ENCODE data around the gene SULT1A4.
"Not testable (repeated sequence)": the region's sequence is repeated elsewhere in the genome, so short reads cannot be mapped to it uniquely, and the experiment has no call there.

The SULT1A4 gene

DNA sequence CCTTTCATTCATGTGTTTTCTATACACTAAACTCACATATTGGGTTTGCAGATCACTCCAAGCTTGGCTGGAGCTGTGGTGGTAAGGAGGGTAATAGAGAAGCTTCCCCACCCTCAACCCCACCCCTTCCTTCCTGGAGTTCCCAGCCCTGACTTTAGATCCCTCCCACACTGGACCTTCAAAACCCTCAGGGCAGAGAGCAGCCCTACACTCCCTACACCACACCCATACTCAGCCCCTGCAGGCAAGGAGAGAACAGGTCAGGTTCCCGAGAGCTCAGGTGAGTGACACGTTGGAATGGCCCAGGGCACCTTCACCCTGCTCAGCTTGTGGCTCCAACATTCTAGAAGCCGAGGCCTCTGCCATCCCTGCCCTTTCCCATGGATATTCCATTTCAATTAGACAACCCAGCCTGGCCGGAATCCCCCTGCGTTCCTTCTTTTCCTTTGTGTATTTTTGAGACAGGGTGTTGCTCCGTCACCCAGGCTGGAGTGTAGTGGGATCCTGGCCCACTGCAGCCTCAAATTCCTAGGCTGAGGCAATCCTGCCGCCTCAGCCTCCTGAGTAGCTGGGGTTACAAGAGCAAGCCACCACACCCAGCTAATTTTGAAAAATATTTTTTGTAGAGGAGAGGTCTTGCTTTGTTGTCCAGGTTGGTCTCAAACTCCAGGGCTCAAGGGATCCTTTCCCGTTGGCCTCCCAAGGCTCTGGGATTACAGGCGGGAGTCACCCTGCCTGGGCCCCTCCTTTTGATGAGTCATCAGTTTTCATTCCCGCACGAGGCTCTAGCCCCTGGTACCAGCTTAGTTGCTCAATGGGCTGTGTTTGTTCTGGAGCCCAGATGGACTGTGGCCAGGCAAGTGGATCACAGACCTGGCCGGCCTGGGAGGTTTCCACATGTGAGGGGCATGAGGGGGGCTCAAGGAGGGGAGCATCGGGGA is at the start of gene SULT1A4:
Gene SULT1A4 (plus strand): TSS at position 208 of the 941 bp plus-strand sequence. CDS start 1,473 bp downstream, outside the sequence.
- not testable (repeated sequence) for DNase-seq

DNA sequence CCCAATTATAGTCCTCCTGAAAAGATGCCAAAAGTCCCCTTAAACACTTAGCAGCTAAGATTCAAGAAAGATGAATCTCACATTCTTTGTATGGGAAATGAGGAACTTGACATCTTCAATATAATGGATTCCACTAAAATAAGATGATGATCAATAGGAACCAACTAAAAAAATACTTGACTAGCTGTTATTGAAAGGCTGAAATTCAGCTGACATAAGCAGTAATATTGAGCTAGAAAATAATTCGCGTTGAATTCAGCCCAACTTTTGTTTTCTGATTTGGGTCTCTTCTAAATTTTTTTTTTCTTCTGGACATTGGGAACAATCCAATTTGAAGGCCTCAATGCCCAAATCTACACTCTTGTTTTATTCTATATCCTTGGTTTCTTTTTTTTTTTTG is 36.1 kb upstream of the SULT1A4 start:
- not testable (repeated sequence) for DNase-seq

DNA sequence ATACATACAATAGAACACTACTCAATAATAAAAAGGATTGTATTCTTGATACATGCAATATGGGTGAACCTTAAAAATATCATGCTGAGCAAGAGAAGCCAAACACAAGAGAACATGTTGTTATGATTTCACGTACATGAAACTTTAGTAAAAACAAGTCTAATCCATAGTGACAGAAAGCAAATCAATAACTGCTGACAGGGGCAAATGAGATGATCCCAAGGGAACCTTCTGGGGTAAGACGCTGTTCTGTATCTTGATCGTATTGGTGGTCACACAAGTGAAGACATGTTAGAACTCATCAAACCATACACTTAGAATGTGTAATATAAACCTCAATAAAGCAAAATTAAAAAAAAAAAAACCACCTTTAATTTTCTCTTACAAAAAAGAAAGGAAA is 34.3 kb upstream of the SULT1A4 start:
- not testable (repeated sequence) for DNase-seq

DNA sequence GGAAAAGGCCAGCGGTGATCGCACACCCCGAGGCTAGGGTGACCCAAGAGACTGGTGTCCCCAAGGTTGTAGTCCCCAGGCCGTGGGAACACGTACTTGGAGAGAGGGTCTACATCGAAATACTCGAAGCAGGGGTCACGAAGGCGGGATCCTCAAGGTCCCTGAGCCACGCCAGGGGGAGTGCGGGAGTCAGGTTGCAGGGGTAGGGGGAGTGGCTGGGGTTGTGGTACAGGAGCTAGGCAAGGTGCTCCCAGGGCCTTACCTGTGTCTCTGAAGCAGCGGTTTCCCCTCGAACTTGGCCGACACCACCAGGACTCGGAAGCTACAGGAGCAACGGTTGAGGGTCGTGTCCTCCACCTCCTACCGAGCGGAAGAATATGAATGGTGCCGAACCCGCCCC is 6.0 kb upstream of the SULT1A4 start:
- not testable (repeated sequence) for DNase-seq

DNA sequence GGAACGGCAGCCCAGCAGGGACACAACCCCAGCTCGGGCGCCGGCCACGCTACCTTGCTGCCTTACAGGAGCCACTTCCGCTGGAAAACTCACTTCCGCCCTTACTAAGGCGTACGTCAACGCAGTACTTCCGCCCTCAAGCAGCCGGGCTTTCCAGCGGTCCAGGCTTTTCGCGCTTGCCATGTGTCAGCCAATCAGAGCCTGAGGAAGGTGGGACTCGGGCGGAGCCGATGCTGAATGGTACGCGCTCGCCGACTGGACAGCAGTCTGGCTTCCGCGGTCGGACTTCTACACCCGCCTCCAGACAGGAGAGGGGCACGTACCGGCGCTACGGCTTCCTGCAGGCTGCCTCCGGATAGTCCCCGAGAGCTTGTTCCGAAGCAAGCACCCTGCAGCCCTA is 5.4 kb upstream of the SULT1A4 start, which contains the start of the genes BOLA2 and SLX1B:
Gene BOLA2 (minus strand): TSS at position 83 of the 400 bp plus-strand sequence. CDS start 98 bp downstream, outside the sequence.
Gene SLX1B (plus strand): TSS at position 265 of the 400 bp plus-strand sequence.
- not testable (repeated sequence) for DNase-seq

DNA sequence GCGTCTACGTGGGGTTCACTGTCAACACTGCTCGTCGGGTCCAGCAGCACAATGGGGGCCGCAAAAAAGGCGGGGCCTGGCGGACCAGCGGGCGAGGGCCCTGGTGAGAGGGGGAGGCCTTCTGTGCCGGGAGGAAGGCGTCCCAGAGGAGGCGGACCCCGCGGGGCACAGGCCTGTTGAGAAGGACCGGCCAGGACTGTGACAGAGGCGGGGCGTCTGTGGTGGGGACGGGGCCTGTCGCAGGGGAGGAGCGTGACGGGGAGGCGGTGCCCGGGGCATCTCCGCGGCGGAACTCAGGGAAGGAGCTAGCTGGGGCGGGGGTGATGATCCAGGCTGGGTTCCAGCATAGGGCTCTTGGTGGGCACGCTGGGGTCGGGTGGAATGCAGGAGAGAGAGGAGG is 4.9 kb upstream of the SULT1A4 start:
- not testable (repeated sequence) for DNase-seq

DNA sequence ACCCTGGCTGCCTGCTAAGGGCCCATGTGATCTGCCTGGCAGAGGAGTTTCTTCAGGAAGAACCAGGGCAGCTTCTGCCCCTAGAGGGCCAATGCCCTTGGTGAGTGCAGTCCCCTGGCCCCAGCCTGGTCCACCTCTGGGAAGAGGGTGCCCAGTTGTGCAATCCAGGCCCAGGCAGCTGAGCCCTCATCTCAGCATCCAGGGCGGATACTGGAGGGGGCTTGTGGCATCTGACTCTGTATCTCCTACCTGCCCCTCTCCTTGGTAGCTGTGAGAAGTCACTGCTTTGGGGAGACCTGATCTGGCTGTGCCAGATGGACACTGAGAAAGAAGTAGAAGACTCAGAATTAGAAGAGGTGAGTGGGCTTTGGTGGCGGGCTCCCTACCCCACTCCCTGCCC is 2.1 kb upstream of the SULT1A4 start:
- not testable (repeated sequence) for DNase-seq

DNA sequence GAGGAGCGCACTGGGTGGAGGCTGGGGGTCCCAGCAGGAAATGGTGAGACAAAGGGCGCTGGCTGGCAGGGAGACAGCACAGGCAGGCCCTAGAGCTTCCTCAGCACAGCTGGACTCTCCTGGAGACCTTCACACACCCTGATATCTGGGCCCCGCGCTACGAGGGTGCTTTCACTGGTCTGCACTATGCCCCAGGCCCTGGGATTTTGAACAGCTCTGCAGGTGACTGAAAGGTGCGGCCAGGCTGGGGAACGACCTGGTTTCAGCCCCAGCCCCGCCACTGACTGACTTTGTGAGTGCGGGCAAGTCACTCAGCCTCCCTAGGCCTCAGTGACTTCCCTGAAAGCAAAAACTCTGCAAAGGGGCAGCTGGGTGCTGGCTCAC is 926 bp downstream of the SULT1A4 start:
- not testable (repeated sequence) for DNase-seq

DNA sequence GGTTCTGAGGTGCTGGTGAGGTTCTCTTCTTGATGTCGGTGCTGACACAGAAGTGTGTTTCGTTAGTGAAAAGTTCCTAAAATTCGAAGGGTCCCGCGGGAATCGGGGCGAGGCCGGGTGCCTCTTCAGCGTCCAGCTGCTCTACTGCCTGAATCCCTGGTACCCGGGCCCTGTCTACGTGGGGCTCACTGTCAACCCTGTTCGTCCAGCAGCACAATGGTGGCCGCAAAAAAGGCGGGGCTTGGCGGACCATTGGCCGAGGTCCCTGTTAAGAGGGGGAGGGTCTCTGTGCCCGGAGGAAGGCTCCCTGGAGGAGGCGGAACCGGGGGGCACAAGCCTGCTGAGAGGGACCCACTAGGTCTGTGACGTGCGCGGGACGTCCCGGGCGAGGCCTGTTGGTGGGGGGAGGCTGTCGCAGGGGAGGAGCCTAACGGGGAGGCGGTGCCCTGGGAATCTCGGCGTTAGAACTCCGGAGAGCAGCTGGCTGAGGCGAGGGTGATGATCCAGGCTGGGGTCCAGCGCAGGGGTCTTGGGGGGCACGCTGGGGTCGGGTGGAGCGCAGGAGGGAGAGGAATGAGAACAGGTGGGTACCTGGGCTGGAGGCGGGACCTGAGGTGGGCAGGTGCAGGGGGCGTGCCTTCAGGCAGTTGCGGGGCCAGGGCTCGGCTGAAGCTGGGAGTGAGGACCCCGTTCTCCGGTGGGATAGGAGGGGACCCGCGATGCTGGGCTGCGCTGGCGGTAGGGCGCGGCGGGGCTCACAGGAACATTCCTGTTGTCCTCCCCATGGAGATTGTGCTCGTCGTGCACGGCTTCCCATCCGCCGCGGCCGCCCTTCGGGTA is 6.5 kb downstream of the SULT1A4 start:
- not testable (repeated sequence) for DNase-seq

DNA sequence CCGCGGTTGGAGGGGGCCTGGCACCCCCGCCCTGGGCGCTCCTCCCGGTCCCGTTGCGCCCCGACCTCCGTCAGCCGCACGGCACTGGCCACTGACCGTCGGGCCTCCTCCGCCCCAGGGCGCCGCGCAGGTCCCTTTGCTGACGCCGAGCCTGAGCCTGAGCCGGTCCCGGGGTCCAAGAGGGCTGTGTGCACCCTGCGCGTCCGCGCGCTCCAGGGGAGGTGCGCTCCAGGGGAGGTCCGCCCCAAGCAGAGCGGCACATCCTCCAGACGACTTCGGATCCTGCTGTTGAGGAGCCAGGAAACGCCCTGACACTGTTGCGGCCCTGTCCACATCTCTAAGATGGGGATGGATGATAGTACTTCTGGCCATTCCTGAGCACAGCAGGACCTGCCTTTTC is 7.2 kb downstream of the SULT1A4 start:
- DNase-seq, result not testable (repeated sequence)

DNA sequence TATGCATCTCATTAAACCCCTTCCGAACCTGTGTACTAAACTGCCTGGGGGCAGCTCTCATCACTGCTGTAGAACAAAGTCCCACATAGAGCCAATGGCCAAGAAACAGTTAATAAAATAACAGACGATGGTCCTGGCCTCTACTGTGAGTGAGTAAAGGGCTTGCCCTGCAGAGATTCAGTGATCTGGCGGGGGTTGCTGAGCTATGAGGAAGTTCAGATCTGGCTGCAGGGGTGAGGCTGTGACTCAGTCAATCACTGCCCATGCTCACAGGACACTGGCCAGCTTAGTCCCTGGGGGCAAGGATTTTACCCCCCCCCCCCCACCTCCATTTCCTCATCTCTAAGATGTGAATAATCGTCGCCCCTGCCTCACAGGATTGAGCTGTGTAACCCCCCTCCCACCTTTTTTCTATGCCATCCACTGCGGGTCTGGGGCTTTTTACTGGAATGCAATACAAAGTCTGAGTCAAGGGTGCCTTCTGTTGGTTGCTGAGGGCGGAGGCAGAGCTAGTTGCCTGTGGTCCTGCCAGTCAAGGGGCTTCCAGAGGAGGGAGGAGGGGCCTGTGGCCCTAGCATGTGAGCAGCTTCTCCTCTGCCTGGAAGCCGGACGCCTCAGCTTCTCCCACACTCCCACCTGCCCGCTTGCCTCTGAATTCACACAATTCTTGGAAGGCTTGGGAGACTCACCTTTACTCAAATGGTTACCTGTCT is 8.1 kb downstream of the SULT1A4 start:
- not testable (repeated sequence) for DNase-seq

DNA sequence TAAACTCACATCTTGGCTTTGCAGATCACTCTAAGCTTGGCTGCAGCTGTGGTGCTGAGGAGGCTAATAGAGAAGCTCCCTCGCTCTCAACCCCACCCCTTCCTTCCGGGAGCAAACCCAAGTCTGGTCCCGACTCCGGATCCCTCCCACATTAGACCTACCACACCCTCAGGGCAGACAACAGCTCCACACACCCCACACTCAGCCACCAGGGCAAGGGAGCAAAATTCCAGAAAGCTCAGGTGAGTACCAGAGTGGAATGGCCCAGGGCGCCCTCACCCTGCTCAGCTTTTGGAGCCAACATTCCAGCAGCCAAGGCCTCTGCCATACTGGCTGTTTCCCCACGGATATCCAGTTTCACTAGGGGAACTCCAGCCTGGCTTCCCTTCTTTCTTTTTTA is 9.9 kb downstream of the SULT1A4 start:
- DNase-seq, result not testable (repeated sequence)

DNA sequence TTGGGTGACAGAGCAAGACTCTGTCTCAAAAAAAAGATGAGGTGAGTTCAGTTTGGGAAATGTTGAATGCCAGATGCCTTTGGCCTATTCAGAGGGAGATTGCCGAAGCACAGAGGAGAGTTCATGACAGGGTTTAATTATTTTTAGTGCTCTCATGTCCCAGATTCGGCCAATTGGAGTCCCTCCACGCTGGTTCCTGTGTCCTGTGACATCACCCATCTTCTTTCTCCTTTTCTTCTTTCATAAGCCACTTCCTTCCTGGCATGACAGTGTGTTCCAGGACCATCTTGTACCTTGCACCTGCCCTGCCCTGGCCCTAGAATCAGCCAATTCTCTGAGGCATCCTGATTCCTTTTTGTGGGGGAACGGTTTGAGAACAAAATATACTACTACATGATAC is 12.4 kb downstream of the SULT1A4 start:
- not testable (repeated sequence) for DNase-seq

DNA sequence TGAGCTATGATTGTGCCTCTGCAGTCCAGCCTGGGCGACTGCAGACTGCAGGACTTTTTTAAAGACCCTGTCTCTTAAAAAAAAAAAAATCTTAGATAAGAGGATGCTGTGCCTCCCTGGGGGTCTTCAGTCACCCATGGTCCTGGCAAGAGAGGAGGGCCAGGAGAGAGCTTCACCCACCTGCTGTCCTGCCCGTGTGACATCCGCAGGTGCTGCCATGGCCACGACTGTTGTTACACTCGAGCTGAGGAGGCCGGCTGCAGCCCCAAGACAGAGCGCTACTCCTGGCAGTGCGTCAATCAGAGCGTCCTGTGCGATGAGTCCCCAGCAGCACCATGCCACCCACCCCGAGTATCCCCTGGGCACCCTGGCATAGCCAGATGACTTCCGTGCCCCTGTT is 22.6 kb downstream of the SULT1A4 start:
- DNase-seq, result not testable (repeated sequence)

DNA sequence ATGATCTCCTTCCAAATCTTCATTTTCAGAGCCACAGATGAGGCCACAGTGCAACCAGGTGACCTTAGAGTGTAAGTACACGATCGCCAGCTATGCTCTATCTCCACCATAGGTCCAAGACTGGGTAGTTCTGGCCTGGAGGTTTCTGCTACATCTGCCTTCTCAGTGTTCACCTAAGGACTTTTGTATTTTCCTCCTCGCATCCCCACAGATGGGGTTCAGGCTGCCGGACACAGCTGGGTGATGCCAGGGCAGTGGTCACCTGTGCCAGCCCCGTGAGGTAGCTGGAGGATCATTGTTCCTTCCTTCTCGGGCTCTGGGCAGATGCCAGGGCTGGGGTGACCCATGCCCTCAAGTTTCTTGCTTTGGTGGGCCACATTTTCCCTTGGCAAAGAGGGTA is 46.6 kb downstream of the SULT1A4 start, which contains the start of gene NPIPB12:
Gene NPIPB12 (minus strand): TSS at position 101 of the 400 bp plus-strand sequence.
- DNase-seq, result not testable (repeated sequence)

Data from DMS79 treated with DMSO at 0.1 percent for 48 hours (cell line).